Parathyroid adenoma (tissue), 2 donors: ENCODE data around the gene TTC23.

ENCODE experiments used
- H2AFZ ChIP-seq: fragments of 300-600 bp; sonication (generic); one replicate; pipeline ENCODE4 v1.7.0; 2017; ENCODE audit warnings: antibody characterized with exemption, mild to moderate bottlenecking
- H3K27ac ChIP-seq: fragments of 300-600 bp; sonication (generic); one replicate; pipeline ENCODE4 v1.7.0; 2017
- H3K27me3 ChIP-seq: fragments of 300-600 bp; sonication (generic); one replicate; pipeline ENCODE4 v1.7.0; 2017; ENCODE audit warnings: low read length; ENCODE audit not compliant: control insufficient read depth, insufficient read depth
- H3K36me3 ChIP-seq: fragments of 300-600 bp; sonication (generic); one replicate; pipeline ENCODE4 v1.7.0; 2017; ENCODE audit warnings: low read length; ENCODE audit not compliant: control insufficient read depth, insufficient read depth
- H3K4me1 ChIP-seq: fragments of 300-600 bp; sonication (generic); one replicate; pipeline ENCODE4 v1.7.0; 2017; ENCODE audit warnings: control low read depth
- H3K4me2 ChIP-seq: fragments of 300-600 bp; sonication (generic); one replicate; pipeline ENCODE4 v1.7.0; 2017; ENCODE audit warnings: low read length
- H3K4me3 ChIP-seq: fragments of 300-600 bp; sonication (generic); one replicate; pipeline ENCODE4 v1.7.0; 2017; ENCODE audit warnings: low read depth, low read length
- H3K79me2 ChIP-seq: fragments of 300-600 bp; sonication (generic); one replicate; pipeline ENCODE4 v1.7.0; 2017; ENCODE audit warnings: control low read depth
- H3K9ac ChIP-seq: fragments of 300-600 bp; sonication (generic); one replicate; pipeline ENCODE4 v1.7.0; 2017; ENCODE audit warnings: mild to moderate bottlenecking
- H3K9me3 ChIP-seq: fragments of 300-600 bp; sonication (generic); one replicate; pipeline ENCODE4 v1.7.0; 2017; ENCODE audit warnings: low read length; ENCODE audit not compliant: control insufficient read depth
- CTCF ChIP-seq: fragments of 300-600 bp; sonication (generic); IDR thresholded peaks from one replicate; pipeline ENCODE4 v1.7.0; 2017; ENCODE audit warnings: antibody characterized with exemption, mild to moderate bottlenecking
- donor health status: primary hyperparathyroidism.

TTC23 gene

GRCh38 chr15:99275525-99276128, 26.2 kb upstream of the TTC23 start:
- no peak for TF ChIP-seq CTCF
- no peak overlapping the region for H3K4me2 ChIP-seq
- H3K79me2 ChIP-seq: no peaks in the 10 kb centered on the region
- H3K36me3 ChIP-seq: no peaks in the 10 kb centered on the region
- no peaks in the 10 kb centered on the region for H3K9me3 ChIP-seq
- H3K4me1 ChIP-seq: no peaks in the 10 kb centered on the region
- H3K9ac ChIP-seq: no peak overlapping the region
- H2AFZ ChIP-seq: no peak overlapping the region
- H3K4me3 ChIP-seq: no peak overlapping the region
- H3K27ac ChIP-seq: no peak overlapping the region
- H3K27me3 ChIP-seq: no peaks in the 10 kb centered on the region

- no peaks in the 10 kb centered on the region for H3K36me3 ChIP-seq
- no peaks in the 10 kb centered on the region for H3K27me3 ChIP-seq
- H3K9me3 ChIP-seq: no peaks in the 10 kb centered on the region
- no peaks in the 10 kb centered on the region for H3K4me1 ChIP-seq
- no peak overlapping the region for H3K4me2 ChIP-seq
- no peak overlapping the region for H3K9ac ChIP-seq
- H3K79me2 ChIP-seq: no peaks in the 10 kb centered on the region
- no peak overlapping the region for H3K4me3 ChIP-seq
- H3K27ac ChIP-seq: no peak overlapping the region
- no peak overlapping the region for H2AFZ ChIP-seq
- no peak for TF ChIP-seq CTCF
Measured at GRCh38 chr15:99275061-99275460, 25.7 kb upstream of the TTC23 start.

- no peaks in the 10 kb centered on the region for H3K9me3 ChIP-seq
- no peak overlapping the region for H3K9ac ChIP-seq
- H2AFZ ChIP-seq: no peak overlapping the region
- TF ChIP-seq CTCF: no peak
- no peaks in the 10 kb centered on the region for H3K36me3 ChIP-seq
- no peak overlapping the region for H3K4me3 ChIP-seq
- H3K4me2 ChIP-seq: no peak overlapping the region
- H3K27ac ChIP-seq: no peak overlapping the region
- no peaks in the 10 kb centered on the region for H3K27me3 ChIP-seq
- H3K4me1 ChIP-seq: no peaks in the 10 kb centered on the region
- H3K79me2 ChIP-seq: no peaks in the 10 kb centered on the region
Measured at GRCh38 chr15:99273801-99274200, 24.4 kb upstream of the TTC23 start.

GRCh38 chr15:99268431-99268830, 19.1 kb upstream of the TTC23 start:
- no peak overlapping the region for H3K27ac ChIP-seq
- H3K4me2 ChIP-seq: no peak overlapping the region
- no peaks in the 10 kb centered on the region for H3K4me1 ChIP-seq
- H2AFZ ChIP-seq: no peak overlapping the region
- H3K27me3 ChIP-seq: no peaks in the 10 kb centered on the region
- H3K79me2 ChIP-seq: no peaks in the 10 kb centered on the region
- no peak overlapping the region for H3K9ac ChIP-seq
- no peak for TF ChIP-seq CTCF
- H3K9me3 ChIP-seq: no peaks in the 10 kb centered on the region
- no peaks in the 10 kb centered on the region for H3K36me3 ChIP-seq
- H3K4me3 ChIP-seq: no peak overlapping the region

- no peaks in the 10 kb centered on the region for H3K9me3 ChIP-seq
- no peak overlapping the region for H3K9ac ChIP-seq
- H3K4me2 ChIP-seq: no peak overlapping the region
- no peaks in the 10 kb centered on the region for H3K27me3 ChIP-seq
- H2AFZ ChIP-seq: no peak overlapping the region
- no peak overlapping the region for H3K4me3 ChIP-seq
- no peak overlapping the region for H3K27ac ChIP-seq
- no peaks in the 10 kb centered on the region for H3K4me1 ChIP-seq
- no peaks in the 10 kb centered on the region for H3K36me3 ChIP-seq
- H3K79me2 ChIP-seq: no peaks in the 10 kb centered on the region
- TF ChIP-seq CTCF: no peak
Measured at GRCh38 chr15:99267957-99268356, 18.6 kb upstream of the TTC23 start.
